Measurements from ENCODE around the gene PODXL.

DNA sequence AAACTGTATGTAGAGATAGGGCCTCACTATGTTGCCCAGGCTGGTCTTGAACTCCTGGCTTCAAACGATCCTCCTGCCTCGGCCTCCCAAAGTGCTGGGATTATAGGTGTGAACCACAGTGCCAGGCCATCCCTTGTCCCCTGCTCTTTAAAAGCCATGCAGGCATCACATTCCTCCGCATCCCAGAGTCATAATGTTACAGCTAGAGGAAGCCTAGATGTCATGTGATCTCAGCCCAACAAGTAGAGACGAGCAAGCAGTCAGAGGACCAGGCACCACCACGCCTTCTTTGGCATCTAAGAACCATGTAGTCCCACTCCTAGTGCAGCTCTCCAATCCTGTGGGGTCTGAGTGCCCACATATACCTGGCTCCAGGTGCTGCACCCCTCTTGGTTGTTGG, 13.1 kb downstream of the PODXL start:
- TF ChIP-seq POLR2A (IDR thresholded peaks at IDR 0.05) (no peak), CTCF (IDR thresholded peaks at IDR 0.05) (no peak)

All from heart left ventricle (tissue), 13 donors.